ENCODE measurements around the gene NKAIN2. TPM values are rescaled to one million over a fixed set of nuclear protein-coding genes. Genes with fewer than 3 reads are reported as not detected.

Gene NKAIN2
- total and polyA plus RNA-seq, 8 donors = 9.5 to 23.4 (median 18.9) TPM; not detected in 2

DNA sequence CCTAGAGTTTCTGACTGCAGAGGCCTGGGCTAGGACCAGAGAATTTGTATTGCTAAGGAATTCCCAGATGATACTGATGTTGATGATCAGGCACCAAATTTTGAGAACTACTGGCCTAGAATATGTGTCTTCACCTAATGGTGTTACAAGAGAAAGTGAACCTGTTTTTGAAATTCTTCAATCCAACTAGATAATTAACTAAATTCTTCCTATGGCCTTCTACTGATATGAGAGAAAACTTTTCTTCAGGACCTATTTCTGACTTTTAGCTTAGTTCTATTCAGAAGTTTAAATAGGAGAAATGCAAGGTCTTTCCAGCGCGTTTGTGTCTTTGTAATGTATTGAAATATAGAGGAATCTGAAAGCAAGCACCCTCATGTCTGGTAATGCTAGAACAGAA, 7.3 kb downstream of the NKAIN2 start:
- intact Hi-C loops (cut with DNase I) = no loop called here
- no peaks in the 10 kb centered on the region for H3K9me3 ChIP-seq
- TF ChIP-seq, protein P1, sequence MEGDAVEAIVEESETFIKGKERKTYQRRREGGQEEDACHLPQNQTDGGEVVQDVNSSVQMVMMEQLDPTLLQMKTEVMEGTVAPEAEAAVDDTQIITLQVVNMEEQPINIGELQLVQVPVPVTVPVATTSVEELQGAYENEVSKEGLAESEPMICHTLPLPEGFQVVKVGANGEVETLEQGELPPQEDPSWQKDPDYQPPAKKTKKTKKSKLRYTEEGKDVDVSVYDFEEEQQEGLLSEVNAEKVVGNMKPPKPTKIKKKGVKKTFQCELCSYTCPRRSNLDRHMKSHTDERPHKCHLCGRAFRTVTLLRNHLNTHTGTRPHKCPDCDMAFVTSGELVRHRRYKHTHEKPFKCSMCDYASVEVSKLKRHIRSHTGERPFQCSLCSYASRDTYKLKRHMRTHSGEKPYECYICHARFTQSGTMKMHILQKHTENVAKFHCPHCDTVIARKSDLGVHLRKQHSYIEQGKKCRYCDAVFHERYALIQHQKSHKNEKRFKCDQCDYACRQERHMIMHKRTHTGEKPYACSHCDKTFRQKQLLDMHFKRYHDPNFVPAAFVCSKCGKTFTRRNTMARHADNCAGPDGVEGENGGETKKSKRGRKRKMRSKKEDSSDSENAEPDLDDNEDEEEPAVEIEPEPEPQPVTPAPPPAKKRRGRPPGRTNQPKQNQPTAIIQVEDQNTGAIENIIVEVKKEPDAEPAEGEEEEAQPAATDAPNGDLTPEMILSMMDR (IDR thresholded peaks at IDR 0.05) = no peak
- H3K36me3 ChIP-seq = no peaks in the 10 kb centered on the region
- no peaks in the 10 kb centered on the region for H3K4me1 ChIP-seq
- no peak overlapping the region for H3K4me3 ChIP-seq
- DNase-seq (no peak), ATAC-seq (no peak)
- no peak overlapping the region for H3K27ac ChIP-seq
- H3K27me3 ChIP-seq = peaks cover 9 to 17% of the 10 kb centered on the region in 2 donors

DNA sequence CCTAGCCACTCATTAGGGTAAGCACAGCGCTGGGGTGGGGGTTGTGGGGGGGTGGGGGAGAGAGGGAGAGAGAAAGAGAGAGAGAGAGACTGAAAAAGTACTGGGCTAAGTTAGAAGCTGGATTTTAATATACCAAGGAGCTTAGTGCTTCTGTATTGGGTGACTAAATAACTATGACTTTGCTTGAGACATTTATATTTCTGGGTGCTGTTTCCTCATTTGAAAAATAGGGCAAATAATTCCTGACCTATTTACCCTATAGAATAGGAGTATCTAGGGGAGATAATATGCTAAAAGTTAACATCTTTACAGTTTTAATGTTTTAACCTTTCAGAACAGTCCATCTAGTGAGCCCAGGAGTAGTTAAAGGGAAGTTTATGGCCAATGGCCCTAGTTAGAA, 7.7 kb downstream of the NKAIN2 start:
- no peaks in the 10 kb centered on the region for H3K9me3 ChIP-seq
- H3K36me3 ChIP-seq = no peaks in the 10 kb centered on the region
- no peaks in the 10 kb centered on the region for H3K4me1 ChIP-seq
- ATAC-seq (no peak), DNase-seq (no peak)
- peaks cover 6 to 13% of the 10 kb centered on the region in 2 donors for H3K27me3 ChIP-seq
- TF ChIP-seq, protein P1 (IDR thresholded peaks at IDR 0.05) = no peak
- intact Hi-C loops (cut with DNase I) = no loop called here
- no peak overlapping the region for H3K4me3 ChIP-seq
- H3K27ac ChIP-seq = no peak overlapping the region

DNA sequence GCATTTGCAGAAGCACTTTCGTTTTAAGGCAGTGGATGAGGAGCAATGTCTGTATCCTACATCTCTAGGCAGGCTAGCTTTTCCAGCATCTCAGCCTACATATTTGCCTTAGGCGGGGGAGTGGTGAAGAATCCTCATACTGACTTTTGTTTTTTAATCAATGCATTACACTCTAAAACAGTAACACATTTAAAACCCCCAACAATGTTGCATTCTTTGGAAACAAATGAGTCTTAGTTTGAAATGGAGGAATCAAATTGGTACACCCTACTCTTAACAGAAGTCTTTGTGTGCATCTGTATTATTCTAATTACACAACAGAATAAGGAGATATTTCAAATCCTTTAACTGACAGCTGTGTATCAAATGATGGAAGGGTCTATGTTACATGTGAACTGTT, 9.0 kb downstream of the NKAIN2 start:
- intact Hi-C loops (cut with DNase I) = no loop called here
- TF ChIP-seq, protein P1 (IDR thresholded peaks at IDR 0.05) = no peak
- ATAC-seq (no peak), DNase-seq (no peak)
- no peaks in the 10 kb centered on the region for H3K36me3 ChIP-seq
- no peak overlapping the region for H3K27ac ChIP-seq
- peaks cover 0 to under 1% of the 10 kb centered on the region in 2 donors for H3K27me3 ChIP-seq
- H3K9me3 ChIP-seq = no peaks in the 10 kb centered on the region
- no peak overlapping the region for H3K4me3 ChIP-seq
- no peaks in the 10 kb centered on the region for H3K4me1 ChIP-seq

DNA sequence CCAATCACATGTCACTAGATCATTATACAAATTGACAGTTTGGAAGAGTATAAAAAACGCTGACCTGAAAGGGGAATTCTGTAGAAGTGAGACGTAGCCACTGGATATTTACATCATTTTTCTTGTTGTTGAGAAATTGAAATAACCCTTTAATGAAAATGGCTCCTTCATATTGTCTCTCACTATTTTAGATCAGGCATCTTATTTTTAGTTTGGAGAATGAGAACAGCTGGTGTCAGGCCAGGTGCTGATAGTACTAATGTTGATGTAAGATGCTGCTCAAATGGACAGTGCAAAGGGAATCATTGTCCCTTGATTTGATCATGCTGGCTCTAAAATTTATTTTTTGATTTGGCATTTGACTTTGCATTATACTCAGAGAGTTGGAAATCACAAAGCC, 17.4 kb downstream of the NKAIN2 start:
- Histone ChIP-seq H3K27ac (no peak overlapping the region), H3K9me3 (no peaks in the 10 kb centered on the region), H3K4me1 (no peaks in the 10 kb centered on the region), H3K27me3 (no peaks in the 10 kb centered on the region), H3K4me3 (no peak overlapping the region), H3K36me3 (no peaks in the 10 kb centered on the region)
- ATAC-seq (no peak), DNase-seq (no peak)
- intact Hi-C loops (cut with DNase I) = no loop called here
- TF ChIP-seq, protein P1 (IDR thresholded peaks at IDR 0.05) = no peak

DNA sequence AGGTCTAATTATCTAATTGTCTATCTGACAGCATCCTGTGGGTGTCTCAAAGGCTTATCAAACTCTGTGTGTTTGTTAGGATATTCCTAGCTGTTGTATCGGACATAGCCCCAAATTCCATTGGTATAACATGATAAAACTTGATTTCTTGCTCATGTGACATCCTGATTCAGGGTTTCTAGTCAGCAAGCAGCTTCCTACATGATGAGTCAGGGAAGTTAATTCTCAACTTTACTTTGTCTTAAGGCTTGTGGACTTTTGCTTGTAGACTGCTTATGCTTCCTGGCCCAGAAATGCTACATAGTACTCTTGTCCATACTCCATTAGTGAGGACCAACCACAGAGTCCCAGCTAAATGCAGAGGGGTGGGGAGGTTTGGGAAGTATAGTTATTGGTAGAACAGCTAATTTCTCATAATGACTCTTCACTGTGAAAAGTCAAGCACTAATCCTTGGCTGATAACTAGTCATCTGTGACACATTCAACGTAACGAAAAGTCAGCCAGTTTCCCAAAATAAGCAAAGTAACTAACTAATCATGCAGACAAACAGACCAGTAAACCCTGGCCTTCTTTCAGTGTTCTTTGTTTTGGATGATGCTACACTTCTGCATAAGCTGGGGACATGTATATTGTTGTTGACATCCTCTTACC, 25.8 kb downstream of the NKAIN2 start:
- Histone ChIP-seq H3K27ac (no peak overlapping the region), H3K36me3 (no peaks in the 10 kb centered on the region), H3K27me3 (no peaks in the 10 kb centered on the region), H3K4me3 (no peak overlapping the region), H3K9me3 (no peaks in the 10 kb centered on the region), H3K4me1 (no peaks in the 10 kb centered on the region)
- ATAC-seq (no peak), DNase-seq (no peak)
- intact Hi-C loops (cut with DNase I) = no loop called here
- TF ChIP-seq, protein P1 (IDR thresholded peaks at IDR 0.05) = no peak
